IMR-90 (cell line): Measurements from ENCODE around the gene NPR2. TPM values are rescaled to one million over a fixed set of nuclear protein-coding genes. Genes with fewer than 3 reads are reported as not detected.

Source experiments
- ATAC-seq: fragments of 200-7000 bp; cut with Tn5 transposase; 2 replicates; pipeline ENCODE4 v1.9.1; 2020; ENCODE audit warnings: low read depth, mild to moderate bottlenecking, moderate library complexity
- BruUV-seq: library from RNA; stranded (reverse); fragments of 400-500 nt; replicated peaks from 2 replicates; lab custom pipeline; 2021; lab: Mats Ljungman, UMichigan
- CTCF ChIA-PET: fragments of 300-600 bp; formaldehyde crosslinking; extraction: SDS; loops from one replicate; lab custom pipeline; 2021; ENCODE audit warnings: antibody characterized with exemption; lab: Yijun Ruan, JAX
- POLR2A ChIA-PET: fragments of 300-600 bp; sonication (Branson Sonifier 250); formaldehyde crosslinking; loops from one replicate; lab custom pipeline; 2022; ENCODE audit warnings: antibody characterized with exemption; ENCODE audit not compliant: unreplicated experiment; lab: Charles Lee
- DNase-seq: peaks from one replicate; pipeline ENCODE4 v3.0.0; 2013
- H2AFZ ChIP-seq: replicated peaks from 2 replicates; pipeline ENCODE3; 2013; ENCODE audit warnings: low read length, mild to moderate bottlenecking; ENCODE audit not compliant: poor library complexity
- H2AK5ac ChIP-seq: 2 replicates; pipeline ENCODE4 v1.6.1; 2013; ENCODE audit warnings: low read depth, low read length, inconsistent platforms
- H2AK9ac ChIP-seq: replicated peaks from 2 replicates; pipeline ENCODE3; 2013; ENCODE audit warnings: mild to moderate bottlenecking, low read depth, low read length, moderate library complexity; ENCODE audit not compliant: poor library complexity
- H2BK120ac ChIP-seq: 2 replicates; pipeline ENCODE4 v1.6.1; 2013; ENCODE audit warnings: low read depth, low read length, inconsistent platforms
- H2BK15ac ChIP-seq: 3 replicates; pipeline ENCODE4 v1.6.1; 2013; ENCODE audit warnings: low read depth, low read length, inconsistent platforms
- H2BK20ac ChIP-seq: 2 replicates; pipeline ENCODE4 v1.6.1; 2013; ENCODE audit warnings: low read depth, mild to moderate bottlenecking, inconsistent platforms, low read length, moderate library complexity
- H2BK5ac ChIP-seq: 2 replicates; pipeline ENCODE4 v1.6.1; 2013; ENCODE audit warnings: mild to moderate bottlenecking, low read depth, low read length, inconsistent platforms; ENCODE audit not compliant: poor library complexity, severe bottlenecking
- H3K14ac ChIP-seq: replicated peaks from 2 replicates; pipeline ENCODE4 v1.6.1; 2013; ENCODE audit warnings: low read depth, low read length, inconsistent platforms
- H3K18ac ChIP-seq: 2 replicates; pipeline ENCODE4 v1.6.1; 2013; ENCODE audit warnings: low read depth, low read length, control low read depth
- H3K23ac ChIP-seq: 2 replicates; pipeline ENCODE4 v1.6.1; 2013; ENCODE audit warnings: low read depth, low read length, inconsistent platforms
- H3K27ac ChIP-seq: 2 replicates; pipeline ENCODE4 v1.5.1; 2013; ENCODE audit warnings: mild to moderate bottlenecking, control low read depth, low read length; ENCODE audit not compliant: insufficient read depth
- H3K27me3 ChIP-seq: 2 replicates; pipeline ENCODE4 v1.6.1; 2013; ENCODE audit warnings: low read length; ENCODE audit not compliant: control insufficient read depth, insufficient read depth
- H3K36me3 ChIP-seq: 2 replicates; pipeline ENCODE4 v1.6.1; 2013; ENCODE audit warnings: low read length, mixed read lengths; ENCODE audit not compliant: control insufficient read depth, insufficient read depth
- H3K4ac ChIP-seq: 2 replicates; pipeline ENCODE4 v1.6.1; 2013; ENCODE audit warnings: low read depth, low read length, inconsistent platforms
- H3K4me1 ChIP-seq: 2 replicates; pipeline ENCODE4 v1.6.1; 2013; ENCODE audit warnings: low read length, mixed read lengths; ENCODE audit not compliant: control insufficient read depth, insufficient read depth
- H3K4me2 ChIP-seq: 2 replicates; pipeline ENCODE4 v1.6.1; 2013; ENCODE audit warnings: low read depth, mild to moderate bottlenecking, control low read depth, low read length, moderate library complexity
- H3K4me3 ChIP-seq: 2 replicates; pipeline ENCODE4 v1.5.1; 2013; ENCODE audit warnings: low read depth, mild to moderate bottlenecking, control low read depth, low read length, moderate library complexity; ENCODE audit not compliant: insufficient read depth
- H3K56ac ChIP-seq: 2 replicates; pipeline ENCODE4 v1.6.1; 2013; ENCODE audit warnings: low read length, inconsistent platforms; ENCODE audit not compliant: insufficient read depth; ENCODE audit errors: extremely low read depth
- H3K79me1 ChIP-seq, 2 experiments: 2 replicates each; pipeline ENCODE4 v1.6.1; 2013; ENCODE audit warnings: low read length in 2 of 2, inconsistent platforms in 1 of 2, low read depth in 1 of 2
- H3K9ac ChIP-seq: 2 replicates; pipeline ENCODE4 v1.6.1; 2013; ENCODE audit warnings: low read depth, low read length, control low read depth
- H3K9me1 ChIP-seq: 2 replicates; pipeline ENCODE4 v1.6.1; 2013; ENCODE audit warnings: low read length, inconsistent platforms; ENCODE audit not compliant: insufficient read depth
- H3K9me3 ChIP-seq: 2 replicates; pipeline ENCODE4 v1.6.1; 2013; ENCODE audit warnings: low read length; ENCODE audit not compliant: control insufficient read depth, insufficient read depth
- H4K20me1 ChIP-seq: 2 replicates; pipeline ENCODE4 v1.6.1; 2013; ENCODE audit warnings: low read length, inconsistent platforms; ENCODE audit not compliant: insufficient read depth
- H4K5ac ChIP-seq: 2 replicates; pipeline ENCODE4 v1.6.1; 2013; ENCODE audit warnings: mild to moderate bottlenecking, low read depth, low read length, control low read depth
- H4K8ac ChIP-seq, 2 experiments: 2 replicates each; pipeline ENCODE4 v1.6.1; 2013; ENCODE audit warnings: low read depth in 2 of 2, low read length in 2 of 2, control low read depth in 1 of 2, inconsistent platforms in 1 of 2
- H4K91ac ChIP-seq: 2 replicates; pipeline ENCODE4 v1.6.1; 2013; ENCODE audit warnings: low read depth, low read length, inconsistent platforms; ENCODE audit not compliant: insufficient read depth
- BHLHE40 ChIP-seq: fragments of 150-350 bp; IDR thresholded peaks from 2 replicates; pipeline ENCODE4 v1.6.1; 2016; ENCODE audit warnings: mild to moderate bottlenecking, low read depth, low read length
- CEBPB ChIP-seq: IDR thresholded peaks from 2 replicates; pipeline ENCODE4 v1.6.1; 2012; ENCODE audit warnings: low read depth, low read length, improper control_type of control experiment
- CHD1 ChIP-seq: IDR thresholded peaks from 2 replicates; pipeline ENCODE4 v1.6.1; 2012; ENCODE audit warnings: low read depth, low read length, improper control_type of control experiment
- ELK1 ChIP-seq: fragments of 150-350 bp; IDR thresholded peaks from 2 replicates; pipeline ENCODE4 v1.6.1; 2016; ENCODE audit warnings: low read depth, mild to moderate bottlenecking, low read length, moderate library complexity, borderline replicate concordance
- FOS ChIP-seq: fragments of 150-350 bp; IDR thresholded peaks from 2 replicates; pipeline ENCODE4 v1.6.1; 2016; ENCODE audit warnings: low read depth, low read length
- MAFK ChIP-seq: IDR thresholded peaks from 2 replicates; pipeline ENCODE4 v1.6.1; 2012; ENCODE audit warnings: low read depth, low read length, improper control_type of control experiment
- MAZ ChIP-seq: IDR thresholded peaks from 2 replicates; pipeline ENCODE4 v1.6.1; 2012; ENCODE audit warnings: low read depth, mild to moderate bottlenecking, low read length, improper control_type of control experiment, moderate library complexity, borderline replicate concordance
- MXI1 ChIP-seq: IDR thresholded peaks from 2 replicates; pipeline ENCODE4 v1.6.1; 2012; ENCODE audit warnings: low read depth, mild to moderate bottlenecking, low read length, moderate library complexity, borderline replicate concordance
- NFE2L2 ChIP-seq: fragments of 150-350 bp; IDR thresholded peaks from 2 replicates; pipeline ENCODE4 v1.6.1; 2016; ENCODE audit warnings: low read depth, mild to moderate bottlenecking, low read length
- POLR2A ChIP-seq: IDR thresholded peaks from 2 replicates; pipeline ENCODE4 v1.6.1; 2012; ENCODE audit warnings: mild to moderate bottlenecking, low read depth, low read length
- RAD21 ChIP-seq: IDR thresholded peaks from 2 replicates; pipeline ENCODE4 v1.6.1; 2012; ENCODE audit warnings: low read length, improper control_type of control experiment
- RCOR1 ChIP-seq: IDR thresholded peaks from 2 replicates; pipeline ENCODE4 v1.6.1; 2012; ENCODE audit warnings: mild to moderate bottlenecking, low read length, improper control_type of control experiment; ENCODE audit not compliant: insufficient replicate concordance
- RFX5 ChIP-seq: IDR thresholded peaks from 2 replicates; pipeline ENCODE4 v1.8.0; 2012; ENCODE audit warnings: low read depth, mild to moderate bottlenecking, low read length, moderate library complexity
- SMC3 ChIP-seq: fragments of 150-350 bp; IDR thresholded peaks from 2 replicates; pipeline ENCODE4 v1.6.1; 2016; ENCODE audit warnings: low read depth, mild to moderate bottlenecking, antibody characterized with exemption, low read length, moderate library complexity
- USF2 ChIP-seq: fragments of 150-350 bp; IDR thresholded peaks from 2 replicates; pipeline ENCODE4 v1.6.1; 2017; ENCODE audit warnings: mild to moderate bottlenecking, antibody characterized with exemption, low read length, low read depth
- WGBS, 2 experiments: methylation state at CpG; one replicate each; pipeline versions ENCODE4 v1.1.5 to v1.1.7; 2013; ENCODE audit warnings: missing lambda C conversion rate in 2 of 2; ENCODE audit not compliant: insufficient read length in 1 of 2; ENCODE audit errors: extremely low coverage in 2 of 2; 5-methylcytosine and 5-hydroxymethylcytosine counted together
- dilution Hi-C: fragments of 300-500 bp; cut with HindIII; formaldehyde crosslinking; loops from one replicate; pipeline ENCODE4 v1.14.3; 2018; ENCODE audit warnings: low sequenced_read_pairs; ENCODE audit not compliant: unreplicated experiment
- in situ Hi-C: fragments of 300-500 bp; cut with MboI; formaldehyde crosslinking; loops from 3 replicates; pipeline ENCODE4 v1.14.3; 2019; ENCODE audit warnings: low sequenced_read_pairs, inconsistent platforms, mixed read lengths
- intact Hi-C: fragments of 100-400 bp; cut with micrococcal nuclease; formaldehyde crosslinking; loops from 2 replicates; pipeline ENCODE4 v1.10.0; 2022
- polyA plus RNA-seq, 3 experiments: library from polyadenylated mRNA; depleted of rRNA; stranded (reverse); fragments of >200 nt; gene quantifications; 2 replicates each; pipeline ENCODE4 v1.2.3, GENCODE V29; 2012; ENCODE audit warnings: low replicate concordance in 1 of 3
- total RNA-seq: library from RNA; depleted of rRNA; stranded (reverse); fragments of >200 nt; gene quantifications from 2 replicates; pipeline ENCODE4 v1.2.3, GENCODE V29; 2012
- TF ChIP-seq, protein P1 (sequence below): conservative IDR thresholded peaks from 2 replicates; pipeline ENCODE4 v1.5.1; 2012; ENCODE audit warnings: mild to moderate bottlenecking, low read depth, low read length, improper control_type of control experiment

NPR2 gene
- total and polyA plus RNA-seq, 2 of the 4 experiments (the other 2 are of a cell fraction) = 5.2 to 35.7 TPM

DNA sequence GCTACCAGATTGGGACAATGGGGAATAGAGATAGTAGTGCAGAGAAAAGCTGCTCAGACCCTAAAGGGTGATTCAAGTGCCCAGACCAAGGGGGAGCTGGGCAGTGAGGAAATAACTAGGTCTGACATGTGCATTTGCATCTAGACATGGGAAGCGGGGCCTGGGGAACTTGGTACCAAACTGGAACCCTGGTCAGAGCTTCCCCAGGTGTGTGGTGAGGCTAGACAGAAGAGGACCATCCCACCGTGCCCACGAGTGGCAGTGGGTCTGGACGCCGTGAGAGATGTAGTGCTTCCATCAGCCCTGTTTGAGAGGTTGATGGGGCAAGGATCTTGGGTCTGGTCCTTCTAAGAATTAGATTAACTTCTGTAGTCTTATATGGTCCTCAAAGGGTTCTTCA lies 45.2 kb downstream of the NPR2 start:
- BruUV-seq = no TSS peak
- H2AFZ ChIP-seq = no peak overlapping the region
- H3K79me1 ChIP-seq = no peaks in the 10 kb centered on the region
- H4K5ac ChIP-seq = no peak overlapping the region
- no peak overlapping the region for H2BK5ac ChIP-seq
- H2BK15ac ChIP-seq = no peak overlapping the region
- H3K9ac ChIP-seq = no peak overlapping the region
- H3K4me2 ChIP-seq = no peak overlapping the region
- H2BK120ac ChIP-seq = no peak overlapping the region
- H2BK20ac ChIP-seq = no peak overlapping the region
- H3K18ac ChIP-seq = no peak overlapping the region
- 70% methylated on average over 1 of the region's 5 CpGs; no CpG with 5 or more reads in 1 of the 2 experiments for WGBS, 2 experiments
- H3K9me1 ChIP-seq = no peaks in the 10 kb centered on the region; the same call in 1 of the 2 replicates
- ATAC-seq = no peak
- H4K91ac ChIP-seq = no peak overlapping the region
- TF ChIP-seq MAFK = no peak
- no peak for TF ChIP-seq SMC3
- no peak for TF ChIP-seq NFE2L2
- TF ChIP-seq RCOR1 = no peak
- no peak for TF ChIP-seq RAD21
- TF ChIP-seq POLR2A = no peak
- TF ChIP-seq BHLHE40 = no peak
- TF ChIP-seq, protein P1, sequence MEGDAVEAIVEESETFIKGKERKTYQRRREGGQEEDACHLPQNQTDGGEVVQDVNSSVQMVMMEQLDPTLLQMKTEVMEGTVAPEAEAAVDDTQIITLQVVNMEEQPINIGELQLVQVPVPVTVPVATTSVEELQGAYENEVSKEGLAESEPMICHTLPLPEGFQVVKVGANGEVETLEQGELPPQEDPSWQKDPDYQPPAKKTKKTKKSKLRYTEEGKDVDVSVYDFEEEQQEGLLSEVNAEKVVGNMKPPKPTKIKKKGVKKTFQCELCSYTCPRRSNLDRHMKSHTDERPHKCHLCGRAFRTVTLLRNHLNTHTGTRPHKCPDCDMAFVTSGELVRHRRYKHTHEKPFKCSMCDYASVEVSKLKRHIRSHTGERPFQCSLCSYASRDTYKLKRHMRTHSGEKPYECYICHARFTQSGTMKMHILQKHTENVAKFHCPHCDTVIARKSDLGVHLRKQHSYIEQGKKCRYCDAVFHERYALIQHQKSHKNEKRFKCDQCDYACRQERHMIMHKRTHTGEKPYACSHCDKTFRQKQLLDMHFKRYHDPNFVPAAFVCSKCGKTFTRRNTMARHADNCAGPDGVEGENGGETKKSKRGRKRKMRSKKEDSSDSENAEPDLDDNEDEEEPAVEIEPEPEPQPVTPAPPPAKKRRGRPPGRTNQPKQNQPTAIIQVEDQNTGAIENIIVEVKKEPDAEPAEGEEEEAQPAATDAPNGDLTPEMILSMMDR = no peak
- no peak for TF ChIP-seq CHD1
- no peak for TF ChIP-seq MXI1
- TF ChIP-seq CEBPB = no peak
- no peak for TF ChIP-seq ELK1
- no peak for TF ChIP-seq MAZ
- no peak for TF ChIP-seq RFX5
- no peak for TF ChIP-seq FOS
- no peak for TF ChIP-seq USF2
- H3K4me1 ChIP-seq = no peaks in the 10 kb centered on the region
- intact Hi-C loops = no loop called here
- no peaks in the 10 kb centered on the region for H3K27me3 ChIP-seq
- no peak overlapping the region for H4K8ac ChIP-seq
- H3K4me3 ChIP-seq = no peak overlapping the region
- H2AK5ac ChIP-seq = no peak overlapping the region
- no peaks in the 10 kb centered on the region for H3K36me3 ChIP-seq
- H3K9me3 ChIP-seq = no peaks in the 10 kb centered on the region
- dilution Hi-C loops = no loop called here
- H4K20me1 ChIP-seq = no peaks in the 10 kb centered on the region
- no peak for DNase-seq
- H2AK9ac ChIP-seq = no peak overlapping the region
- no peak overlapping the region for H3K23ac ChIP-seq
- H3K14ac ChIP-seq = no peak overlapping the region
- no peak overlapping the region for H3K56ac ChIP-seq
- in situ Hi-C loops = no loop called here
- ChIA-PET POLR2A (no interaction called here), CTCF (interaction anchor here (0.5 kb wide), 1 partner anchor 42 kb away, joined by 3 read pairs; no protein-coding TSS in a partner anchor)
- H3K27ac ChIP-seq = no peak overlapping the region
- H3K4ac ChIP-seq = no peak overlapping the region
